A673 (cell line): ENCODE data around the gene S100A10. TPM values are rescaled to one million over a fixed set of nuclear protein-coding genes. Genes with fewer than 3 reads are reported as not detected.

Source experiments
- BruUV-seq: library from RNA; stranded (reverse); fragments of 400-500 nt; replicated peaks from 2 replicates; lab custom pipeline; 2021; lab: Mats Ljungman, UMichigan
- CTCF ChIA-PET: fragments of 300-600 bp; sonication (Branson Sonifier 250); formaldehyde crosslinking; loops from one replicate; lab custom pipeline; 2022; ENCODE audit warnings: antibody characterized with exemption; lab: Charles Lee
- POLR2A ChIA-PET: fragments of 300-600 bp; sonication (Branson Sonifier 250); formaldehyde crosslinking; loops from one replicate; lab custom pipeline; 2022; ENCODE audit warnings: antibody characterized with exemption; ENCODE audit not compliant: low non-redundant PET; lab: Charles Lee
- DNase-seq: peaks from one replicate; pipeline ENCODE4 v3.0.0-alpha.2; 2015; ENCODE audit warnings: low spot score
- H3K27ac ChIP-seq: fragments of 200-600 bp; sonication (generic); 2 replicates; pipeline ENCODE4 v1.5.1; 2016; ENCODE audit warnings: mixed run types, low read depth, mild to moderate bottlenecking, mixed read lengths, antibody characterized with exemption, low read length; ENCODE audit not compliant: poor library complexity, severe bottlenecking
- H3K27me3 ChIP-seq: fragments of 200-600 bp; sonication (generic); replicated peaks from 2 replicates; pipeline ENCODE4 v1.6.1; 2017; ENCODE audit warnings: mixed run types, low read depth, mild to moderate bottlenecking, mixed read lengths, antibody characterized with exemption, low read length; ENCODE audit not compliant: insufficient read depth, poor library complexity
- H3K36me3 ChIP-seq: fragments of 200-600 bp; sonication (generic); 2 replicates; pipeline ENCODE4 v1.6.1; 2016; ENCODE audit warnings: mixed run types, mild to moderate bottlenecking, mixed read lengths, antibody characterized with exemption, low read length; ENCODE audit not compliant: insufficient read depth, poor library complexity, severe bottlenecking
- H3K4me1 ChIP-seq: fragments of 200-600 bp; sonication (generic); 2 replicates; pipeline ENCODE4 v1.6.1; 2017; ENCODE audit warnings: mixed run types, mild to moderate bottlenecking, mixed read lengths, antibody characterized with exemption, low read length; ENCODE audit not compliant: insufficient read depth, poor library complexity, severe bottlenecking
- H3K4me3 ChIP-seq: fragments of 200-600 bp; sonication (generic); 2 replicates; pipeline ENCODE4 v1.5.1; 2016; ENCODE audit warnings: low read depth, mixed run types, mild to moderate bottlenecking, mixed read lengths, low read length; ENCODE audit not compliant: poor library complexity, severe bottlenecking
- H3K9me3 ChIP-seq: fragments of 200-600 bp; sonication (generic); 2 replicates; pipeline ENCODE4 v1.6.1; 2016; ENCODE audit warnings: mixed run types, low read depth, mild to moderate bottlenecking, mixed read lengths, antibody characterized with exemption, low read length; ENCODE audit not compliant: poor library complexity, severe bottlenecking
- CTCF ChIP-seq: fragments of 300-800, 200-600 bp; sonication (generic); conservative IDR thresholded peaks from 2 replicates; pipeline ENCODE4 v1.5.1; 2017; ENCODE audit warnings: low read depth, mild to moderate bottlenecking, antibody characterized with exemption, low read length, moderate library complexity, mixed read lengths
- EZH2 ChIP-seq: fragments of 200-600 bp; sonication (generic); IDR thresholded peaks from 2 replicates; pipeline ENCODE4 v1.6.1; 2017; ENCODE audit warnings: borderline replicate concordance, low read depth, mild to moderate bottlenecking, mixed read lengths, antibody characterized with exemption, low read length; ENCODE audit not compliant: poor library complexity, severe bottlenecking
- intact Hi-C: fragments of 100-400 bp; cut with micrococcal nuclease; formaldehyde crosslinking; loops from one replicate; pipeline ENCODE4 v1.10.0; 2022; ENCODE audit not compliant: unreplicated experiment
- total RNA-seq: library from RNA; stranded (reverse); gene quantifications from 2 replicates; pipeline ENCODE4 v1.2.3, GENCODE V29; 2021

Gene S100A10
- total RNA-seq, 1 experiment from 2014 or later: 42.4 TPM

GRCh38 chr1:151966061-151966460, 27.6 kb downstream of the S100A10 start:
- no peak overlapping the region for H3K27ac ChIP-seq
- intact Hi-C loops: no loop called here
- H3K4me3 ChIP-seq: no peak overlapping the region
- DNase-seq: no peak
- TF ChIP-seq EZH2: no peak
- no peaks in the 10 kb centered on the region for H3K9me3 ChIP-seq
- BruUV-seq: no TSS peak
- POLR2A ChIA-PET: no interaction called here
- CTCF ChIA-PET: no interaction called here
- peaks cover 6% of the 10 kb centered on the region for H3K27me3 ChIP-seq
- H3K4me1 ChIP-seq: peaks cover 28% of the 10 kb centered on the region
- H3K36me3 ChIP-seq: no peaks in the 10 kb centered on the region

GRCh38 chr1:151964510-151964909, 29.1 kb downstream of the S100A10 start:
- TF ChIP-seq EZH2: no peak
- H3K9me3 ChIP-seq: no peaks in the 10 kb centered on the region
- no TSS peak for BruUV-seq
- CTCF ChIA-PET: interaction anchor here (1.2 kb wide), 1 partner anchor 37 kb away, joined by 3 read pairs; no protein-coding TSS in a partner anchor
- intact Hi-C loops: no loop called here
- H3K36me3 ChIP-seq: no peaks in the 10 kb centered on the region
- no peak overlapping the region for H3K27ac ChIP-seq
- H3K4me1 ChIP-seq: peaks cover 15% of the 10 kb centered on the region
- peaks cover 6% of the 10 kb centered on the region for H3K27me3 ChIP-seq
- no peak overlapping the region for H3K4me3 ChIP-seq
- DNase-seq: no peak
- POLR2A ChIA-PET: no interaction called here

GRCh38 chr1:151963288-151963687, 30.4 kb downstream of the S100A10 start:
- POLR2A ChIA-PET: no interaction called here
- Histone ChIP-seq H3K27me3 (peaks cover 6% of the 10 kb centered on the region), H3K4me3 (no peak overlapping the region), H3K9me3 (no peaks in the 10 kb centered on the region), H3K27ac (no peak overlapping the region), H3K36me3 (no peaks in the 10 kb centered on the region), H3K4me1 (peaks cover 2% of the 10 kb centered on the region)
- intact Hi-C loops: no loop called here
- no TSS peak for BruUV-seq
- CTCF ChIA-PET: no interaction called here
- DNase-seq: no peak
- no peak for TF ChIP-seq EZH2
- TF ChIP-seq CTCF: no peak

GRCh38 chr1:151961833-151962232, 31.8 kb downstream of the S100A10 start:
- H3K9me3 ChIP-seq: no peaks in the 10 kb centered on the region
- H3K27me3 ChIP-seq: peaks cover 6% of the 10 kb centered on the region
- no peaks in the 10 kb centered on the region for H3K4me1 ChIP-seq
- no peaks in the 10 kb centered on the region for H3K36me3 ChIP-seq
- H3K27ac ChIP-seq: no peak overlapping the region
- BruUV-seq: no TSS peak
- H3K4me3 ChIP-seq: no peak overlapping the region
- no peak for TF ChIP-seq CTCF
- TF ChIP-seq EZH2: no peak
- ChIA-PET CTCF (no interaction called here), POLR2A (no interaction called here)
- no peak for DNase-seq
- intact Hi-C loops: no loop called here
